HEK293 (cell line): ENCODE measurements around the gene ADAMTS17.

Experiments
- CTCF ChIA-PET: fragments of 350-600 bp; formaldehyde crosslinking; extraction: SDS; loops from one replicate; lab custom pipeline; 2021; ENCODE audit warnings: antibody characterized with exemption; lab: Yijun Ruan, JAX
- POLR2A ChIA-PET: fragments of 300-600 bp; formaldehyde crosslinking; extraction: SDS; loops from one replicate; lab custom pipeline; 2020; ENCODE audit warnings: antibody characterized with exemption, inconsistent platforms; lab: Yijun Ruan, JAX
- H3K27ac ChIP-seq: fragments of 200-500 bp; sonication (Bioruptor generic); 2 replicates; pipeline ENCODE4 v1.5.1; 2014; ENCODE audit warnings: low read depth, low read length, control low read depth, inconsistent platforms; ENCODE audit errors: extremely low read depth
- H3K36me3 ChIP-seq, 2 experiments: fragments of 200-500 bp in 1 of 2; sonication (Bioruptor generic) in 1 of 2; 1 replicate in 1 of 2; 2 replicates in 1 of 2; pipeline ENCODE4 v1.5.1; 2014 to 2017; ENCODE audit warnings: inconsistent platforms in 2 of 2, low read length in 2 of 2; ENCODE audit not compliant: control insufficient read depth in 2 of 2, insufficient read depth in 1 of 2
- H3K4me1 ChIP-seq: fragments of 200-500 bp; sonication (Bioruptor generic); 2 replicates; pipeline ENCODE4 v1.5.1; 2014; ENCODE audit warnings: mild to moderate bottlenecking, low read length, inconsistent platforms; ENCODE audit not compliant: control insufficient read depth, insufficient read depth
- H3K4me3 ChIP-seq: 2 replicates; pipeline ENCODE4 v1.5.1; 2011; ENCODE audit warnings: low read depth, mild to moderate bottlenecking, control low read depth, low read length, moderate library complexity
- H3K9me3 ChIP-seq: fragments of 200-500 bp; sonication (Bioruptor generic); 2 replicates; pipeline ENCODE4 v1.5.1; 2014; ENCODE audit warnings: low read depth, low read length, inconsistent platforms; ENCODE audit not compliant: control insufficient read depth, insufficient read depth
- GFI1B ChIP-seq: fragments of 450-650 bp; formaldehyde crosslinking; IDR thresholded peaks from 2 replicates; pipeline ENCODE4 v1.5.1; 2016; ENCODE audit warnings: missing biosample characterization, missing genetic modification characterization
- MEIS1 ChIP-seq: sonication (generic); formaldehyde crosslinking; IDR thresholded peaks from 2 replicates; pipeline ENCODE4 v1.8.1; 2022; ENCODE audit warnings: missing genetic modification reagents, mild to moderate bottlenecking, borderline replicate concordance
- PRDM4 ChIP-seq: fragments of 450-650 bp; formaldehyde crosslinking; IDR thresholded peaks from 2 replicates; pipeline ENCODE4 v1.5.1; 2017; ENCODE audit warnings: missing biosample characterization, missing genetic modification characterization
- PRDM6 ChIP-seq: fragments of 450-650 bp; formaldehyde crosslinking; IDR thresholded peaks from 2 replicates; pipeline ENCODE4 v1.5.1; 2017; ENCODE audit warnings: missing biosample characterization, missing genetic modification characterization
- TCF7L2 ChIP-seq: IDR thresholded peaks from 2 replicates; pipeline ENCODE4 v1.6.1; 2011; ENCODE audit warnings: low read depth, mild to moderate bottlenecking, inconsistent platforms, low read length, moderate library complexity, borderline replicate concordance
- ZBTB49 ChIP-seq: fragments of 450-650 bp; formaldehyde crosslinking; IDR thresholded peaks from 2 replicates; pipeline ENCODE4 v1.5.1; 2016; ENCODE audit warnings: missing biosample characterization, missing genetic modification characterization, low read depth
- ZBTB7A ChIP-seq: fragments of 450-650 bp; formaldehyde crosslinking; IDR thresholded peaks from 2 replicates; pipeline ENCODE4 v1.5.1; 2016; ENCODE audit warnings: low read depth, missing biosample characterization, missing genetic modification characterization
- ZIC2 ChIP-seq: fragments of 450-650 bp; formaldehyde crosslinking; IDR thresholded peaks from 2 replicates; pipeline ENCODE4 v1.5.1; 2016; ENCODE audit warnings: missing biosample characterization, missing genetic modification characterization
- ZNF114 ChIP-seq: fragments of 450-650 bp; formaldehyde crosslinking; IDR thresholded peaks from 2 replicates; pipeline ENCODE4 v1.5.0; 2017; ENCODE audit warnings: missing biosample characterization, missing genetic modification characterization
- ZNF155 ChIP-seq: fragments of 450-650 bp; formaldehyde crosslinking; IDR thresholded peaks from 2 replicates; pipeline ENCODE4 v1.5.1; 2016; ENCODE audit warnings: missing biosample characterization, missing genetic modification characterization
- ZNF280D ChIP-seq: fragments of 450-650 bp; formaldehyde crosslinking; IDR thresholded peaks from 2 replicates; pipeline ENCODE4 v1.5.1; 2016; ENCODE audit warnings: missing biosample characterization, missing genetic modification characterization
- ZNF341 ChIP-seq: fragments of 450-650 bp; formaldehyde crosslinking; IDR thresholded peaks from 2 replicates; pipeline ENCODE4; 2016; ENCODE audit warnings: low read depth, missing biosample characterization, missing genetic modification characterization
- ZNF394 ChIP-seq: fragments of 450-650 bp; formaldehyde crosslinking; IDR thresholded peaks from 2 replicates; pipeline ENCODE4 v1.5.1; 2016; ENCODE audit warnings: missing biosample characterization, missing genetic modification characterization, mild to moderate bottlenecking, moderate library complexity, borderline replicate concordance
- ZNF398 ChIP-seq: fragments of 450-650 bp; formaldehyde crosslinking; IDR thresholded peaks from 2 replicates; pipeline ENCODE4 v1.5.1; 2017; ENCODE audit warnings: missing biosample characterization, missing genetic modification characterization
- ZNF473 ChIP-seq: fragments of 450-650 bp; formaldehyde crosslinking; IDR thresholded peaks from 2 replicates; pipeline ENCODE4 v1.5.1; 2017; ENCODE audit warnings: missing biosample characterization, missing genetic modification characterization
- ZNF521 ChIP-seq: fragments of 450-650 bp; formaldehyde crosslinking; IDR thresholded peaks from 2 replicates; pipeline ENCODE4 v1.5.1; 2017; ENCODE audit warnings: missing biosample characterization, mild to moderate bottlenecking, missing genetic modification characterization
- ZNF548 ChIP-seq: fragments of 450-650 bp; formaldehyde crosslinking; IDR thresholded peaks from 2 replicates; pipeline ENCODE4 v1.5.1; 2016; ENCODE audit warnings: missing biosample characterization, missing genetic modification characterization
- ZNF571 ChIP-seq: fragments of 450-650 bp; formaldehyde crosslinking; IDR thresholded peaks from 2 replicates; pipeline ENCODE4 v1.5.0; 2017; ENCODE audit warnings: missing biosample characterization, missing genetic modification characterization
- TF ChIP-seq, protein P1 (sequence below): fragments of 450-650 bp; formaldehyde crosslinking; IDR thresholded peaks from 2 replicates; pipeline ENCODE4 v1.5.1; 2016; ENCODE audit warnings: missing biosample characterization, missing genetic modification characterization
- TF ChIP-seq, protein P2 (sequence below): fragments of 450-650 bp; formaldehyde crosslinking; optimal IDR thresholded peaks from 2 replicates; pipeline ENCODE3; 2016; ENCODE audit warnings: missing biosample characterization, mild to moderate bottlenecking, missing genetic modification characterization
- TF ChIP-seq, protein P3 (sequence below): fragments of 450-650 bp; IDR thresholded peaks from 2 replicates; pipeline ENCODE4 v1.5.1; 2018; ENCODE audit warnings: missing biosample characterization, mild to moderate bottlenecking, missing genetic modification characterization

Gene ADAMTS17

DNA sequence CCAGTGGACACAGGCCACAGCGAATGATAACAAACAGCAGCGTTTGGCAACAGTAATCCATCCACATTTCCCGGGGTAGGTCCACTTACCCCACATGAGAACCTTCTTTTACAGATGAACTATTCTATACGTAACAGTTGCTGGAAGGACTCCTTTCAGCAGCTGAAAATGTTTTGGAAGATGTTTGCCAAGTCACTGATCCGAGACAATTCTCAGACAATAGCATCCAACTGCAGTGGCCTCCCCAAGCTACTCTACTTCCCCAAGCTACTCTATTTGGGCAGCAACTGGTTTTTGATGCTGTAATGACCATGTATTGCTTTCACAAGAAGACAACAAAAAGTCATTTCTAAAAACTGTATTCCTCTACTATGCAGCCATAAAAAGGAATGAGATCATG lies 87.5 kb downstream of the ADAMTS17 start (continued):
- TF ChIP-seq ZNF155 (tag by site-specific recombination) = no peak
- no peak for TF ChIP-seq ZNF571 (tag by site-specific recombination)
- TF ChIP-seq PRDM4 = no peak
- TF ChIP-seq ZNF398 (tag by site-specific recombination) = no peak
- TF ChIP-seq ZNF521 = no peak
- TF ChIP-seq, protein P1, sequence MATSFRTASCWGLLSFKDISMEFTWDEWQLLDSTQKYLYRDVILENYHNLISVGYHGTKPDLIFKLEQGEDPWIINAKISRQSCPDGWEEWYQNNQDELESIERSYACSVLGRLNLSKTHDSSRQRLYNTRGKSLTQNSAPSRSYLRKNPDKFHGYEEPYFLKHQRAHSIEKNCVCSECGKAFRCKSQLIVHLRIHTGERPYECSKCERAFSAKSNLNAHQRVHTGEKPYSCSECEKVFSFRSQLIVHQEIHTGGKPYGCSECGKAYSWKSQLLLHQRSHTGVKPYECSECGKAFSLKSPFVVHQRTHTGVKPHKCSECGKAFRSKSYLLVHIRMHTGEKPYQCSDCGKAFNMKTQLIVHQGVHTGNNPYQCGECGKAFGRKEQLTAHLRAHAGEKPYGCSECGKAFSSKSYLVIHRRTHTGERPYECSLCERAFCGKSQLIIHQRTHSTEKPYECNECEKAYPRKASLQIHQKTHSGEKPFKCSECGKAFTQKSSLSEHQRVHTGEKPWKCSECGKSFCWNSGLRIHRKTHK (tag by site-specific recombination) = no peak

DNA sequence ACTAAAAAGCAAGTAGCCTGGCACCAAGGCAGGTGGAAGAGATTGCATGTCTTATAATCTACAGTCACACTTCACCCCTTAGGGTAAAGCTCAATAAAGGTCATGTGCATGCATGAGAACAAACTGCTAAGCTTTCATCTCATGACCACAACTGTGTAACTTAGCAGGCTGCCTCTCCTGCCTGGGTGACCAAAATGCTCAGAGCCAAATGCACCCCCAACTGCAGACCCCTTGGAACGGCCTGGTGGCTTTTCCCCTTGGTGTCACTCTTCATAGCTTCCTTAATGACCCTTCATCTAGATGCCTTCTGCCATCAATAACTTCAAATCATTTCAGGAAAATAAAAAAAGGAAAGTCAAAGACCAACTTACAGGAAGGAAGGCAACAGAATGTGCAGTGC lies 88.1 kb downstream of the ADAMTS17 start:
- ChIA-PET CTCF (no interaction called here), POLR2A (no interaction called here)
- H3K4me3 ChIP-seq = no peak overlapping the region
- no peaks in the 10 kb centered on the region for H3K9me3 ChIP-seq
- H3K36me3 ChIP-seq = peaks cover 5 to 8% of the 10 kb centered on the region in 2 experiments; a peak in 2 of 3 replicates
- no peak overlapping the region for H3K27ac ChIP-seq
- no peaks in the 10 kb centered on the region for H3K4me1 ChIP-seq
- no peak for TF ChIP-seq MEIS1
- no peak for TF ChIP-seq ZNF548 (tag by site-specific recombination)
- TF ChIP-seq, protein P2, sequence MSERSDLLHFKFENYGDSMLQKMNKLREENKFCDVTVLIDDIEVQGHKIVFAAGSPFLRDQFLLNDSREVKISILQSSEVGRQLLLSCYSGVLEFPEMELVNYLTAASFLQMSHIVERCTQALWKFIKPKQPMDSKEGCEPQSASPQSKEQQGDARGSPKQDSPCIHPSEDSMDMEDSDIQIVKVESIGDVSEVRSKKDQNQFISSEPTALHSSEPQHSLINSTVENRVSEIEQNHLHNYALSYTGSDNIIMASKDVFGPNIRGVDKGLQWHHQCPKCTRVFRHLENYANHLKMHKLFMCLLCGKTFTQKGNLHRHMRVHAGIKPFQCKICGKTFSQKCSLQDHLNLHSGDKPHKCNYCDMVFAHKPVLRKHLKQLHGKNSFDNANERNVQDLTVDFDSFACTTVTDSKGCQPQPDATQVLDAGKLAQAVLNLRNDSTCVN (tag by site-specific recombination) = no peak
- no peak for TF ChIP-seq GFI1B (tag by site-specific recombination)
- no peak for TF ChIP-seq ZNF473 (tag by site-specific recombination)
- TF ChIP-seq, protein P3, sequence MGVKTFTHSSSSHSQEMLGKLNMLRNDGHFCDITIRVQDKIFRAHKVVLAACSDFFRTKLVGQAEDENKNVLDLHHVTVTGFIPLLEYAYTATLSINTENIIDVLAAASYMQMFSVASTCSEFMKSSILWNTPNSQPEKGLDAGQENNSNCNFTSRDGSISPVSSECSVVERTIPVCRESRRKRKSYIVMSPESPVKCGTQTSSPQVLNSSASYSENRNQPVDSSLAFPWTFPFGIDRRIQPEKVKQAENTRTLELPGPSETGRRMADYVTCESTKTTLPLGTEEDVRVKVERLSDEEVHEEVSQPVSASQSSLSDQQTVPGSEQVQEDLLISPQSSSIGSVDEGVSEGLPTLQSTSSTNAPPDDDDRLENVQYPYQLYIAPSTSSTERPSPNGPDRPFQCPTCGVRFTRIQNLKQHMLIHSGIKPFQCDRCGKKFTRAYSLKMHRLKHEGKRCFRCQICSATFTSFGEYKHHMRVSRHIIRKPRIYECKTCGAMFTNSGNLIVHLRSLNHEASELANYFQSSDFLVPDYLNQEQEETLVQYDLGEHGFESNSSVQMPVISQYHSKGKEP = no peak
- TF ChIP-seq ZNF114 (tag by site-specific recombination) = no peak
- no peak for TF ChIP-seq ZBTB7A (tag by site-specific recombination)
- no peak for TF ChIP-seq ZNF280D
- no peak for TF ChIP-seq TCF7L2
- TF ChIP-seq ZBTB49 (tag by site-specific recombination) = no peak
- no peak for TF ChIP-seq ZNF341 (tag by site-specific recombination)
- TF ChIP-seq ZIC2 (tag by site-specific recombination) = no peak
- TF ChIP-seq ZNF394 = no peak
- no peak for TF ChIP-seq PRDM6 (tag by site-specific recombination)
